OCI-LY1 (cell line): ENCODE data around the gene VWC2L.

Source experiments
- H2AFZ ChIP-seq: fragments of 200-600 bp; sonication (generic), shearing (Covaris generic); 2 replicates; pipeline ENCODE4 v1.6.0; 2014; ENCODE audit warnings: antibody characterized with exemption, mild to moderate bottlenecking, low read length
- H3F3A ChIP-seq: fragments of 200-600 bp; sonication (generic), shearing (Covaris generic); 2 replicates; pipeline ENCODE4 v1.6.0; 2014; ENCODE audit warnings: mild to moderate bottlenecking, antibody characterized with exemption, low read length, moderate library complexity; ENCODE audit not compliant: insufficient read depth
- H3K27ac ChIP-seq: fragments of 200-600 bp; sonication (generic); 2 replicates; pipeline ENCODE4 v1.5.1; 2014; ENCODE audit warnings: low read length, mixed run types, mild to moderate bottlenecking, low read depth; ENCODE audit not compliant: poor library complexity, severe bottlenecking
- H3K27me3 ChIP-seq: fragments of 200-600 bp; sonication (generic); 2 replicates; pipeline ENCODE4 v1.6.0; 2014; ENCODE audit warnings: antibody characterized with exemption, mild to moderate bottlenecking, low read length, moderate library complexity; ENCODE audit not compliant: insufficient read depth
- H3K36me3 ChIP-seq: fragments of 200-600 bp; sonication (generic); 2 replicates; pipeline ENCODE4 v1.6.1; 2014; ENCODE audit warnings: mild to moderate bottlenecking, antibody characterized with exemption, low read length, moderate library complexity, mixed read lengths; ENCODE audit not compliant: insufficient read depth
- H3K4me1 ChIP-seq: fragments of 200-600 bp; sonication (generic); 2 replicates; pipeline ENCODE4 v1.5.1; 2014; ENCODE audit warnings: mild to moderate bottlenecking, low read length, moderate library complexity; ENCODE audit not compliant: insufficient read depth, severe bottlenecking
- H3K4me2 ChIP-seq: fragments of 200-600 bp; sonication (generic), shearing (Covaris generic); 2 replicates; pipeline ENCODE4 v1.6.1; 2014; ENCODE audit warnings: low read length
- H3K4me3 ChIP-seq: fragments of 200-600 bp; sonication (generic); 2 replicates; pipeline ENCODE4 v1.5.1; 2014; ENCODE audit warnings: low read length, low read depth, mild to moderate bottlenecking, mixed read lengths; ENCODE audit not compliant: poor library complexity, severe bottlenecking
- H3K79me2 ChIP-seq: fragments of 200-600 bp; shearing (Covaris generic); 2 replicates; pipeline ENCODE4 v1.6.1; 2016; ENCODE audit warnings: mixed run types, low read length, mixed read lengths; ENCODE audit not compliant: insufficient read depth
- H3K9ac ChIP-seq: fragments of 200-600 bp; sonication (generic), shearing (Covaris generic); 2 replicates; pipeline ENCODE4 v1.6.1; 2014; ENCODE audit warnings: mild to moderate bottlenecking, low read length, mixed read lengths
- H3K9me2 ChIP-seq: fragments of 200-600 bp; sonication (generic), shearing (Covaris generic); 2 replicates; pipeline ENCODE4 v1.6.1; 2014; ENCODE audit warnings: low read depth, mild to moderate bottlenecking, low read length, mixed read lengths
- H3K9me3 ChIP-seq: fragments of 200-600 bp; shearing (Covaris generic); 2 replicates; pipeline ENCODE4 v1.6.1; 2014; ENCODE audit warnings: low read length, mixed read lengths
- H4K20me1 ChIP-seq: fragments of 200-600 bp; sonication (generic), shearing (Covaris generic); 2 replicates; pipeline ENCODE4 v1.6.0; 2016; ENCODE audit warnings: mild to moderate bottlenecking, low read length; ENCODE audit not compliant: insufficient read depth
- CTCF ChIP-seq: fragments of 200-600 bp; sonication (generic), shearing (Covaris generic); IDR thresholded peaks from 2 replicates; pipeline ENCODE4 v1.5.1; 2017; ENCODE audit warnings: mild to moderate bottlenecking, antibody characterized with exemption, low read length, moderate library complexity, mixed read lengths
- EZH2 ChIP-seq: fragments of 200-600 bp; sonication (generic), shearing (Covaris generic); IDR thresholded peaks from 2 replicates; pipeline ENCODE4 v1.8.0; 2017; ENCODE audit warnings: borderline replicate concordance, mixed run types, mild to moderate bottlenecking, antibody characterized with exemption, low read length, moderate library complexity, mixed read lengths

VWC2L gene

GRCh38 chr2:214575030-214575429 lies 164.2 kb downstream of the VWC2L start:
- Histone ChIP-seq H3K36me3 (no peaks in the 10 kb centered on the region), H4K20me1 (no peaks in the 10 kb centered on the region), H3K27me3 (no peaks in the 10 kb centered on the region), H3F3A (no peaks in the 10 kb centered on the region), H3K79me2 (no peaks in the 10 kb centered on the region), H3K9ac (no peak overlapping the region), H3K4me3 (no peak overlapping the region), H3K4me1 (no peaks in the 10 kb centered on the region), H3K27ac (no peak overlapping the region), H3K9me2 (no peaks in the 10 kb centered on the region), H3K4me2 (no peak overlapping the region), H3K9me3 (no peaks in the 10 kb centered on the region), H2AFZ (no peak overlapping the region)
- TF ChIP-seq CTCF = no peak
- TF ChIP-seq EZH2 = no peak

GRCh38 chr2:214575465-214575864 lies 164.6 kb downstream of the VWC2L start:
- Histone ChIP-seq H3K4me1 (no peaks in the 10 kb centered on the region), H3K27me3 (no peaks in the 10 kb centered on the region), H3K9me2 (no peaks in the 10 kb centered on the region), H4K20me1 (no peaks in the 10 kb centered on the region), H3K9ac (no peak overlapping the region), H3K4me2 (no peak overlapping the region), H2AFZ (no peak overlapping the region), H3K79me2 (no peaks in the 10 kb centered on the region), H3F3A (no peaks in the 10 kb centered on the region), H3K9me3 (no peaks in the 10 kb centered on the region), H3K36me3 (no peaks in the 10 kb centered on the region), H3K4me3 (no peak overlapping the region), H3K27ac (no peak overlapping the region)
- TF ChIP-seq CTCF (no peak), EZH2 (no peak)

GRCh38 chr2:214577769-214578168 lies 166.9 kb downstream of the VWC2L start:
- Histone ChIP-seq H3K4me3 (no peak overlapping the region), H3K9me3 (no peaks in the 10 kb centered on the region), H2AFZ (no peak overlapping the region), H3K27me3 (no peaks in the 10 kb centered on the region), H3K4me1 (no peaks in the 10 kb centered on the region), H3K9me2 (no peaks in the 10 kb centered on the region), H3F3A (no peaks in the 10 kb centered on the region), H3K27ac (no peak overlapping the region), H4K20me1 (no peaks in the 10 kb centered on the region), H3K9ac (no peak overlapping the region), H3K4me2 (no peak overlapping the region), H3K36me3 (no peaks in the 10 kb centered on the region), H3K79me2 (no peaks in the 10 kb centered on the region)
- no peak for TF ChIP-seq CTCF
- TF ChIP-seq EZH2 = no peak
